ENCODE measurements around the gene FNDC3A.

Gene FNDC3A

GRCh38 chr13:49071341-49071937, 95.7 kb downstream of the FNDC3A start:
- Histone ChIP-seq H3K9me3 (ENCODE audit: control insufficient read depth, insufficient read depth, low read length) (no peaks in the 10 kb centered on the region), H3K27me3 (ENCODE audit: control insufficient read depth, insufficient read depth, low read length) (no peaks in the 10 kb centered on the region), H3K4me3 (ENCODE audit: low read length) (no peak overlapping the region), H3K4me1 (ENCODE audit: control insufficient read depth, insufficient read depth, low read length) (no peaks in the 10 kb centered on the region), H3K27ac (ENCODE audit: low read length) (no peak overlapping the region), H3K36me3 (ENCODE audit: control insufficient read depth, insufficient read depth, low read length) (no peaks in the 10 kb centered on the region)
- no peak for DNase-seq (ENCODE audit: low read depth, low spot score)
- no CpG with 5 or more reads among the region's 1 CpG for WGBS (ENCODE audit: insufficient coverage, insufficient read length)

DNA sequence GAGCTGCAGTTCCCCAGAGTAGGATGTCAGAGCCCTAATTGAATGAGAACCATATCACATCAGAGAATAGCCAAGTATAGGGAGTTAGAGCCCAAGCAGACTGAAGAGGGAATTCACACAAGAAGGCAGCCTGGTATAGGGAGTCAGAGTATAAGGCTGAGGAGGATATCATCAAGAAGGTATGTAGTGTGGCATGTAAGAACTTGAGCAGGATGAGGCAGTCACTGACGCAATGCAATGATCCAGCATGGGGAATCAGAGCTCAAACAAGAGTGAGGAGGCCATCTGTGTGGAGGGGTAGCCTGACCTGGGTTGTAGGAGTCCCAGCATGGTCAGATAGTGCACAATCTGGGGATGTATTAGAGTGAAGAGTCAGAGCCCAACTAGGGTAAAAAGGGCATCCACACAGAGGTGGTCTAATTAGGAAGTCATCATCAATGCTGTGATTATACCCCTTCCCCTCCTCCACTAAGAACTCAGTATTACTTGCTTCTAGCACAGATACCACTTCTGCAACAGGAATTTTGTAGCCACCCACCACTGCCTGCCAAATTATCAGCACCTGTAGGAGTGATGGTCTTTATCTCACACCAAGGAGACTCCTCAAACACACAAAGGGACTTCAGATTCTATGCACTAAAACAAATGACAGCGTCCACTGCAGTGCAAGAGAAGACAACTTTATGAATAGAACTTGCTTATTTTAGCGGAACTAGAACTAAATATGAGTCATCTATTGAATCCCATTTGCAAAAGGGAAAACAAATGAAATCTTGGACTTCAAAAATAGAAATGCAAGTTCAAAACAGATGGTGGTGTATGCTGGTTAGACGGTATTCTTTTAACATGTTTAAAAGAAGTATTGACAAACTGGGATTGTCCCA, 107.2 kb downstream of the FNDC3A start:
- H3K9me3 ChIP-seq (ENCODE audit: control insufficient read depth, insufficient read depth, low read length) = no peaks in the 10 kb centered on the region
- H3K36me3 ChIP-seq (ENCODE audit: control insufficient read depth, insufficient read depth, low read length) = no peaks in the 10 kb centered on the region
- WGBS (ENCODE audit: insufficient coverage, insufficient read length) = no CpG with 5 or more reads among the region's 4 CpGs
- peaks cover 1% of the 10 kb centered on the region for H3K4me1 ChIP-seq (ENCODE audit: control insufficient read depth, insufficient read depth, low read length)
- no peak for DNase-seq (ENCODE audit: low read depth, low spot score)
- H3K4me3 ChIP-seq (ENCODE audit: low read length) = no peak overlapping the region
- H3K27ac ChIP-seq (ENCODE audit: low read length) = no peak overlapping the region
- H3K27me3 ChIP-seq (ENCODE audit: control insufficient read depth, insufficient read depth, low read length) = no peaks in the 10 kb centered on the region

DNA sequence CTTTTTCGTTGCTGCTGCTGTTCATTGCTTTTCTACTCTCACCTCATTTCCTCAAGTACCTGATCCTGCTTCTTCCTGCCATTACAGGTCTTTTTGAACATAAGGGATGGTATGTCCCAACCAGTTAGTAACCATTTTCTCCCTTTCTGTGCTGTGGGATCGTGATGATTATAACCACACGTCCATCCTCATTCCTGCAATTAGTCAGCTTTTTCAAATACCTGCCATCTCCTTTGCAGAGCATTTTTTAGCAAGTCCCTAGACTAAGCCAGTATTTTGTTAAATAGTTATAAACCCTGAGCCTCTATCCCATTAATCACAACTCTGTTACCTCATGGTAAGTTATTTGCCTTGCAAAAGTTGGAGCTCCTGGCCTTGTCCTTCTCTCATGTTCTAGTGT, 109.2 kb downstream of the FNDC3A start:
- H3K36me3 ChIP-seq (ENCODE audit: control insufficient read depth, insufficient read depth, low read length) = no peaks in the 10 kb centered on the region
- H3K4me3 ChIP-seq (ENCODE audit: low read length) = no peak overlapping the region
- no peak for DNase-seq (ENCODE audit: low read depth, low spot score)
- no peaks in the 10 kb centered on the region; the same call in 1 of the 2 replicates for H3K27me3 ChIP-seq (ENCODE audit: control insufficient read depth, insufficient read depth, low read length)
- H3K27ac ChIP-seq (ENCODE audit: low read length) = no peak overlapping the region
- no CpG with 5 or more reads among the region's 3 CpGs for WGBS (ENCODE audit: insufficient coverage, insufficient read length)
- no peaks in the 10 kb centered on the region for H3K9me3 ChIP-seq (ENCODE audit: control insufficient read depth, insufficient read depth, low read length)
- H3K4me1 ChIP-seq (ENCODE audit: control insufficient read depth, insufficient read depth, low read length) = peaks cover 1% of the 10 kb centered on the region

DNA sequence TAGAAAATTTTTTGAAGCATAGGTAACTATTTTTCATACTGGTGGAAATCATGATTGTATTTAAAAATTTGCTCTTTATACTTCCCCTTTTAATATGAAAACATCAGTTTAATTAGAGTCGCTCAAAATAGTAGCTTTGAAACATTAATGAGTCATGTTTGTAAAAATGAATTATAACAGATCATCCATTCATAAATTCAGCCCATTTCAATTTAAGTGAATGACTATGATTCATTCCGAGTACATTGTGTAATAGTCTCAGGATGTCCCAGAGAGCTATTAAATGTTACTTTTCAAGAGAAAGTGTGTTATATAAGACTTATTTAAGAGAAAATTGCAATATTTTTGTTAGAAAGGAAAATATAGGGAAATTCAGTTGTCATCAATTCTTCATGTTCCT, 111.0 kb downstream of the FNDC3A start:
- no peak overlapping the region for H3K4me3 ChIP-seq (ENCODE audit: low read length)
- DNase-seq (ENCODE audit: low read depth, low spot score) = no peak
- WGBS (ENCODE audit: insufficient coverage, insufficient read length) = no CpG with 5 or more reads among the region's 2 CpGs
- H3K36me3 ChIP-seq (ENCODE audit: control insufficient read depth, insufficient read depth, low read length) = no peaks in the 10 kb centered on the region
- no peak overlapping the region for H3K27ac ChIP-seq (ENCODE audit: low read length)
- H3K27me3 ChIP-seq (ENCODE audit: control insufficient read depth, insufficient read depth, low read length) = no peaks in the 10 kb centered on the region; the same call in 1 of the 2 replicates
- H3K4me1 ChIP-seq (ENCODE audit: control insufficient read depth, insufficient read depth, low read length) = peaks cover 1% of the 10 kb centered on the region
- H3K9me3 ChIP-seq (ENCODE audit: control insufficient read depth, insufficient read depth, low read length) = no peaks in the 10 kb centered on the region

GRCh38 chr13:49093376-49093775, 117.7 kb downstream of the FNDC3A start:
- Histone ChIP-seq H3K36me3 (ENCODE audit: control insufficient read depth, insufficient read depth, low read length) (no peaks in the 10 kb centered on the region), H3K9me3 (ENCODE audit: control insufficient read depth, insufficient read depth, low read length) (no peaks in the 10 kb centered on the region), H3K27ac (ENCODE audit: low read length) (no peak overlapping the region), H3K4me3 (ENCODE audit: low read length) (no peak overlapping the region), H3K27me3 (ENCODE audit: control insufficient read depth, insufficient read depth, low read length) (no peaks in the 10 kb centered on the region; the same call in 1 of the 2 replicates), H3K4me1 (ENCODE audit: control insufficient read depth, insufficient read depth, low read length) (no peaks in the 10 kb centered on the region)
- DNase-seq (ENCODE audit: low read depth, low spot score) = no peak
- WGBS (ENCODE audit: insufficient coverage, insufficient read length) = no CpG with 5 or more reads among the region's 5 CpGs

- Histone ChIP-seq H3K9me3 (ENCODE audit: control insufficient read depth, insufficient read depth, low read length) (no peaks in the 10 kb centered on the region), H3K36me3 (ENCODE audit: control insufficient read depth, insufficient read depth, low read length) (no peaks in the 10 kb centered on the region), H3K27me3 (ENCODE audit: control insufficient read depth, insufficient read depth, low read length) (no peaks in the 10 kb centered on the region), H3K4me3 (ENCODE audit: low read length) (no peak overlapping the region), H3K4me1 (ENCODE audit: control insufficient read depth, insufficient read depth, low read length) (no peaks in the 10 kb centered on the region), H3K27ac (ENCODE audit: low read length) (no peak overlapping the region)
- WGBS (ENCODE audit: insufficient coverage, insufficient read length) = no CpG with 5 or more reads among the region's 2 CpGs
- no peak for DNase-seq (ENCODE audit: low read depth, low spot score)
These were observed 121.7 kb downstream of the FNDC3A start for GRCh38 chr13:49097374-49097773.

GRCh38 chr13:49098198-49098597, 122.5 kb downstream of the FNDC3A start:
- DNase-seq (ENCODE audit: low read depth, low spot score) = no peak
- no peak overlapping the region for H3K27ac ChIP-seq (ENCODE audit: low read length)
- no peaks in the 10 kb centered on the region for H3K4me1 ChIP-seq (ENCODE audit: control insufficient read depth, insufficient read depth, low read length)
- no peak overlapping the region for H3K4me3 ChIP-seq (ENCODE audit: low read length)
- H3K36me3 ChIP-seq (ENCODE audit: control insufficient read depth, insufficient read depth, low read length) = no peaks in the 10 kb centered on the region
- H3K27me3 ChIP-seq (ENCODE audit: control insufficient read depth, insufficient read depth, low read length) = no peaks in the 10 kb centered on the region
- no peaks in the 10 kb centered on the region for H3K9me3 ChIP-seq (ENCODE audit: control insufficient read depth, insufficient read depth, low read length)
- WGBS (ENCODE audit: insufficient coverage, insufficient read length) = no CpG with 5 or more reads among the region's 2 CpGs

GRCh38 chr13:49098771-49099512, 123.2 kb downstream of the FNDC3A start:
- Histone ChIP-seq H3K4me1 (ENCODE audit: control insufficient read depth, insufficient read depth, low read length) (no peaks in the 10 kb centered on the region), H3K27ac (ENCODE audit: low read length) (no peak overlapping the region), H3K27me3 (ENCODE audit: control insufficient read depth, insufficient read depth, low read length) (no peaks in the 10 kb centered on the region), H3K4me3 (ENCODE audit: low read length) (no peak overlapping the region), H3K36me3 (ENCODE audit: control insufficient read depth, insufficient read depth, low read length) (no peaks in the 10 kb centered on the region), H3K9me3 (ENCODE audit: control insufficient read depth, insufficient read depth, low read length) (no peaks in the 10 kb centered on the region)
- no peak for DNase-seq (ENCODE audit: low read depth, low spot score)

DNA sequence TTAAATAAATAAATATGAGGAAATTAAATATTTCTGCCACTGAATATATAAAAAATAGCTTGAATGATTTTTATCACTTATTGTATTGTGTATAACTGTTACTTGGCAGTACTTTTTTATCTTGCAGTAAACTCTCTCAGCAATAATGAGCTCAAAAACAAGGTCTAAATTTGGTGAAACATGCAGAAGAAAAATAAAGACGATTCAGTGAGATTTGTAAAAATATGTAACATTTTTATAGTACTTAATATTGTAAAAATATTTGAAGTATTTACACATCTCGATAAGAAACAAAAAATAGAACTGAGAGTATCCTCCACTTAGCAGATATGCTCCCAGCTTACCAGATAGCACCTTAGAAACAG, 123.8 kb downstream of the FNDC3A start:
- Histone ChIP-seq H3K27me3 (ENCODE audit: control insufficient read depth, insufficient read depth, low read length) (no peaks in the 10 kb centered on the region), H3K4me3 (ENCODE audit: low read length) (no peak overlapping the region), H3K9me3 (ENCODE audit: control insufficient read depth, insufficient read depth, low read length) (no peaks in the 10 kb centered on the region), H3K36me3 (ENCODE audit: control insufficient read depth, insufficient read depth, low read length) (no peaks in the 10 kb centered on the region), H3K27ac (ENCODE audit: low read length) (no peak overlapping the region), H3K4me1 (ENCODE audit: control insufficient read depth, insufficient read depth, low read length) (no peaks in the 10 kb centered on the region)
- DNase-seq (ENCODE audit: low read depth, low spot score) = no peak
- no CpG with 5 or more reads among the region's 2 CpGs for WGBS (ENCODE audit: insufficient coverage, insufficient read length)

GRCh38 chr13:49100637-49101570, 125.2 kb downstream of the FNDC3A start:
- H3K9me3 ChIP-seq (ENCODE audit: control insufficient read depth, insufficient read depth, low read length) = no peaks in the 10 kb centered on the region
- no peaks in the 10 kb centered on the region for H3K4me1 ChIP-seq (ENCODE audit: control insufficient read depth, insufficient read depth, low read length)
- no peaks in the 10 kb centered on the region for H3K27me3 ChIP-seq (ENCODE audit: control insufficient read depth, insufficient read depth, low read length)
- no CpG with 5 or more reads among the region's 6 CpGs for WGBS (ENCODE audit: insufficient coverage, insufficient read length)
- H3K36me3 ChIP-seq (ENCODE audit: control insufficient read depth, insufficient read depth, low read length) = no peaks in the 10 kb centered on the region
- H3K27ac ChIP-seq (ENCODE audit: low read length) = no peak overlapping the region
- no peak for DNase-seq (ENCODE audit: low read depth, low spot score)
- H3K4me3 ChIP-seq (ENCODE audit: low read length) = no peak overlapping the region
